H9 (cell line): Measurements from ENCODE around the gene ZNF263. TPM values are rescaled to one million over a fixed set of nuclear protein-coding genes. Genes with fewer than 3 reads are reported as not detected.

Source experiments
- DNase-seq: peaks from one replicate; pipeline ENCODE4 v3.0.0-alpha.2; 2017
- H2AFZ ChIP-seq: one replicate; pipeline ENCODE4 v1.6.1; 2013; ENCODE audit warnings: mild to moderate bottlenecking, low read length, control low read depth, moderate library complexity
- H2AK5ac ChIP-seq: 2 replicates; pipeline ENCODE4 v1.6.1; 2013; ENCODE audit warnings: low read length, control low read depth, mixed read lengths; ENCODE audit not compliant: insufficient read length
- H2BK120ac ChIP-seq: one replicate; pipeline ENCODE4 v1.6.1; 2013; ENCODE audit warnings: low read depth, mild to moderate bottlenecking, low read length, control low read depth, inconsistent platforms; ENCODE audit not compliant: poor library complexity, severe bottlenecking
- H2BK12ac ChIP-seq: 2 replicates; pipeline ENCODE4 v1.6.1; 2013; ENCODE audit warnings: low read length, control low read depth, mixed read lengths, low read depth; ENCODE audit not compliant: insufficient read length
- H2BK15ac ChIP-seq: 2 replicates; pipeline ENCODE4 v1.6.1; 2013; ENCODE audit warnings: low read depth, low read length, control low read depth
- H2BK20ac ChIP-seq: one replicate; pipeline ENCODE4 v1.6.1; 2013; ENCODE audit warnings: low read depth, mild to moderate bottlenecking, low read length, control low read depth, inconsistent platforms; ENCODE audit not compliant: poor library complexity, severe bottlenecking
- H2BK5ac ChIP-seq: 2 replicates; pipeline ENCODE4 v1.6.1; 2013; ENCODE audit warnings: low read length, control low read depth, mixed read lengths; ENCODE audit not compliant: insufficient read length
- H3K14ac ChIP-seq: 2 replicates; pipeline ENCODE4 v1.6.1; 2013; ENCODE audit warnings: low read length, control low read depth; ENCODE audit not compliant: insufficient read depth
- H3K18ac ChIP-seq: 2 replicates; pipeline ENCODE4 v1.6.1; 2013; ENCODE audit warnings: low read depth, mild to moderate bottlenecking, mixed read lengths, low read length, control low read depth; ENCODE audit not compliant: insufficient read length
- H3K23ac ChIP-seq: 2 replicates; pipeline ENCODE4 v1.6.1; 2013; ENCODE audit warnings: low read length, control low read depth, mixed read lengths, low read depth; ENCODE audit not compliant: insufficient read length
- H3K23me2 ChIP-seq: 2 replicates; pipeline ENCODE4 v1.6.1; 2013; ENCODE audit warnings: low read depth, mild to moderate bottlenecking, mixed read lengths, low read length, control low read depth; ENCODE audit not compliant: insufficient read length, poor library complexity, severe bottlenecking
- H3K27ac ChIP-seq: 2 replicates; pipeline ENCODE4 v1.5.1; 2013; ENCODE audit warnings: low read length, control low read depth, mixed read lengths, low read depth; ENCODE audit not compliant: insufficient read length
- H3K27me3 ChIP-seq: 2 replicates; pipeline ENCODE4 v1.6.1; 2013; ENCODE audit warnings: low read length, control low read depth, inconsistent platforms; ENCODE audit not compliant: insufficient read depth
- H3K4ac ChIP-seq: 2 replicates; pipeline ENCODE4 v1.6.1; 2013; ENCODE audit warnings: low read depth, mild to moderate bottlenecking, control low read depth, inconsistent platforms, low read length, moderate library complexity
- H3K4me1 ChIP-seq: 2 replicates; pipeline ENCODE4 v1.6.1; 2013; ENCODE audit warnings: low read length, control low read depth, inconsistent platforms; ENCODE audit not compliant: insufficient read depth
- H3K4me2 ChIP-seq: 2 replicates; pipeline ENCODE4 v1.6.1; 2013; ENCODE audit warnings: low read length, control low read depth, mixed read lengths; ENCODE audit not compliant: insufficient read length, insufficient read depth
- H3K56ac ChIP-seq: 2 replicates; pipeline ENCODE4 v1.6.1; 2013; ENCODE audit warnings: low read depth, mild to moderate bottlenecking, mixed read lengths, low read length, control low read depth; ENCODE audit not compliant: insufficient read length
- H3K79me1 ChIP-seq: 2 replicates; pipeline ENCODE4 v1.6.1; 2013; ENCODE audit warnings: low read depth, mild to moderate bottlenecking, moderate library complexity, low read length, control low read depth, inconsistent platforms; ENCODE audit not compliant: insufficient read depth, poor library complexity, severe bottlenecking
- H3K79me2 ChIP-seq: 2 replicates; pipeline ENCODE4 v1.6.1; 2013; ENCODE audit warnings: low read length, control low read depth, inconsistent platforms; ENCODE audit not compliant: insufficient read depth
- H3K9ac ChIP-seq: 2 replicates; pipeline ENCODE4 v1.6.1; 2013; ENCODE audit warnings: low read length, control low read depth, mixed read lengths; ENCODE audit not compliant: insufficient read length; ENCODE audit errors: extremely low read depth
- H3K9me3 ChIP-seq: one replicate; pipeline ENCODE4 v1.6.1; 2013; ENCODE audit warnings: low read depth, low read length, inconsistent platforms; ENCODE audit not compliant: control insufficient read depth
- H3T11ph ChIP-seq: one replicate; pipeline ENCODE4 v1.6.1; 2013; ENCODE audit warnings: mild to moderate bottlenecking, low read length, control low read depth, inconsistent platforms
- H4K20me1 ChIP-seq: one replicate; pipeline ENCODE4 v1.6.1; 2013; ENCODE audit not compliant: control insufficient read depth, insufficient read length, insufficient read depth
- H4K5ac ChIP-seq: 2 replicates; pipeline ENCODE4 v1.6.1; 2013; ENCODE audit warnings: low read depth, mild to moderate bottlenecking, mixed read lengths, low read length, control low read depth; ENCODE audit not compliant: insufficient read length
- H4K8ac ChIP-seq: replicated peaks from 2 replicates; pipeline ENCODE4 v1.6.1; 2013; ENCODE audit warnings: low read length, control low read depth, mixed read lengths, low read depth; ENCODE audit not compliant: insufficient read length
- H4K91ac ChIP-seq: 2 replicates; pipeline ENCODE4 v1.6.1; 2013; ENCODE audit warnings: low read depth, mild to moderate bottlenecking, moderate library complexity, mixed read lengths, low read length, control low read depth; ENCODE audit not compliant: insufficient read length
- H3K27ac Mint-ChIP-seq, 3 experiments: 2 replicates in 2 of 3; 3 replicates in 1 of 3; pipeline ENCODE4 v1.8.0; 2020 to 2021; ENCODE audit warnings: mixed read lengths in 3 of 3, mild to moderate bottlenecking in 1 of 3, moderate library complexity in 1 of 3
- H3K27me3 Mint-ChIP-seq: 2 replicates; pipeline ENCODE4 v1.8.0; 2021; ENCODE audit warnings: low read depth, mild to moderate bottlenecking, moderate library complexity, mixed read lengths
- H3K36me3 Mint-ChIP-seq, 3 experiments: 2 replicates in 2 of 3; 3 replicates in 1 of 3; pipeline ENCODE4 v1.8.0; 2020 to 2021; ENCODE audit warnings: low read depth in 3 of 3, mixed read lengths in 3 of 3; ENCODE audit not compliant: insufficient read depth in 1 of 3
- H3K4me1 Mint-ChIP-seq, 2 experiments: 2 replicates each; pipeline ENCODE4 v1.8.0; 2020; ENCODE audit warnings: mixed read lengths in 2 of 2
- H3K4me3 Mint-ChIP-seq, 2 experiments: 2 replicates in 1 of 2; 3 replicates in 1 of 2; pipeline ENCODE4 v1.8.0; 2020 to 2021; ENCODE audit warnings: mild to moderate bottlenecking in 2 of 2, mixed read lengths in 2 of 2, moderate library complexity in 1 of 2
- H3K9me3 Mint-ChIP-seq, 2 experiments: 2 replicates in 1 of 2; 3 replicates in 1 of 2; pipeline ENCODE4 v1.8.0; 2020; ENCODE audit warnings: mild to moderate bottlenecking in 2 of 2, mixed read lengths in 2 of 2, moderate library complexity in 1 of 2
- WGBS: extraction: QIAGEN DNeasy Blood & Tissue Kit; methylation state at CpG from one replicate; pipeline ENCODE4 v1.1.7; 2013; ENCODE audit warnings: missing lambda C conversion rate, low lambda C conversion rate, mixed read lengths; ENCODE audit not compliant: insufficient read length; ENCODE audit errors: extremely low coverage; 5-methylcytosine and 5-hydroxymethylcytosine counted together
- total RNA-seq: library from RNA; stranded (reverse); gene quantifications from 2 replicates; pipeline ENCODE4 v1.2.1, GENCODE V29; 2021
- TF ChIP-seq, protein P1 (sequence below): fragments of 200-600 bp; sonication (generic); conservative IDR thresholded peaks from 3 replicates; pipeline ENCODE4 v1.8.0; 2021; ENCODE audit warnings: antibody characterized with exemption, mild to moderate bottlenecking

ZNF263 gene
- total RNA-seq, 1 experiment from 2014 or later, result 35.7 TPM

- H2BK5ac ChIP-seq, result no peak overlapping the region
- no peaks in the 10 kb centered on the region for H3K79me1 ChIP-seq
- no peak overlapping the region for H4K91ac ChIP-seq
- no peak for DNase-seq
- H3K9ac ChIP-seq, result no peak overlapping the region
- H3K4me3 Mint-ChIP-seq, result no peak overlapping the region
- no peak overlapping the region for H2AFZ ChIP-seq
- H3K23me2 ChIP-seq, result no peaks in the 10 kb centered on the region
- no peak overlapping the region for H3K18ac ChIP-seq
- no peaks in the 10 kb centered on the region for H3K79me2 ChIP-seq
- H3T11ph ChIP-seq, result no peak overlapping the region
- H3K27ac ChIP-seq, result no peak overlapping the region
- H3K27ac Mint-ChIP-seq, result no peak overlapping the region
- H3K23ac ChIP-seq, result no peak overlapping the region
- no peak overlapping the region for H2BK20ac ChIP-seq
- no peak overlapping the region for H4K5ac ChIP-seq
- H3K27me3 ChIP-seq, result no peaks in the 10 kb centered on the region
- no peak overlapping the region for H2BK15ac ChIP-seq
- no peak overlapping the region for H3K14ac ChIP-seq
- H2AK5ac ChIP-seq, result no peak overlapping the region
- H4K20me1 ChIP-seq, result no peaks in the 10 kb centered on the region
- H3K27me3 Mint-ChIP-seq, result no peaks in the 10 kb centered on the region; the same call in none of the 2 replicates
- peaks cover 97% of the 10 kb centered on the region in 2 experiments for H3K9me3 Mint-ChIP-seq
- no peak overlapping the region for H2BK12ac ChIP-seq
- H3K4me1 Mint-ChIP-seq, result no peaks in the 10 kb centered on the region
- WGBS, result no CpG with 5 or more reads among the region's 4 CpGs
- H3K36me3 Mint-ChIP-seq, result peaks cover 98 to 100% (median 98%) of the 10 kb centered on the region in 3 experiments
- TF ChIP-seq, protein P1, sequence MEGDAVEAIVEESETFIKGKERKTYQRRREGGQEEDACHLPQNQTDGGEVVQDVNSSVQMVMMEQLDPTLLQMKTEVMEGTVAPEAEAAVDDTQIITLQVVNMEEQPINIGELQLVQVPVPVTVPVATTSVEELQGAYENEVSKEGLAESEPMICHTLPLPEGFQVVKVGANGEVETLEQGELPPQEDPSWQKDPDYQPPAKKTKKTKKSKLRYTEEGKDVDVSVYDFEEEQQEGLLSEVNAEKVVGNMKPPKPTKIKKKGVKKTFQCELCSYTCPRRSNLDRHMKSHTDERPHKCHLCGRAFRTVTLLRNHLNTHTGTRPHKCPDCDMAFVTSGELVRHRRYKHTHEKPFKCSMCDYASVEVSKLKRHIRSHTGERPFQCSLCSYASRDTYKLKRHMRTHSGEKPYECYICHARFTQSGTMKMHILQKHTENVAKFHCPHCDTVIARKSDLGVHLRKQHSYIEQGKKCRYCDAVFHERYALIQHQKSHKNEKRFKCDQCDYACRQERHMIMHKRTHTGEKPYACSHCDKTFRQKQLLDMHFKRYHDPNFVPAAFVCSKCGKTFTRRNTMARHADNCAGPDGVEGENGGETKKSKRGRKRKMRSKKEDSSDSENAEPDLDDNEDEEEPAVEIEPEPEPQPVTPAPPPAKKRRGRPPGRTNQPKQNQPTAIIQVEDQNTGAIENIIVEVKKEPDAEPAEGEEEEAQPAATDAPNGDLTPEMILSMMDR, result no peak
- H2BK120ac ChIP-seq, result no peak overlapping the region
- no peak overlapping the region for H4K8ac ChIP-seq
- no peak overlapping the region for H3K56ac ChIP-seq
- no peak overlapping the region for H3K4me2 ChIP-seq
- H3K4me1 ChIP-seq, result no peaks in the 10 kb centered on the region
- no peak overlapping the region for H3K4ac ChIP-seq
- H3K9me3 ChIP-seq, result peaks cover 77% of the 10 kb centered on the region
Observed at GRCh38 chr16:3311496-3311895, 28.2 kb downstream of the ZNF263 start.
